Activated T-helper 1 cell treated with anti-CD3 and anti-CD28 coated beads, Interleukin-2, amount 50 U/mL, for 16 hours (primary cell): Measurements from ENCODE around the gene IGF2BP3.

Experiments used
- DNase-seq, 2 donors: peaks; one replicate each; pipeline ENCODE4 v3.0.0-alpha.2; 2020; ENCODE audit warnings: low read depth in 1 of 2, low spot score in 1 of 2

Gene IGF2BP3

GRCh38 chr7:23298885-23299769 is 171.2 kb downstream of the IGF2BP3 start, which contains the start of gene MALSU1:
Gene MALSU1 (plus strand): TSS chr7:23299339. CDS start chr7:23299353, 14 bp downstream.
- DNase-seq, result peak; percentile 91

- no peak for DNase-seq
Observed at GRCh38 chr7:23298141-23298881, 172.0 kb downstream of the IGF2BP3 start.

GRCh38 chr7:23295401-23295697 is 174.9 kb downstream of the IGF2BP3 start:
- DNase-seq, result no peak

GRCh38 chr7:23294549-23295400 is 175.5 kb downstream of the IGF2BP3 start:
- no peak for DNase-seq

- no peak for DNase-seq
Observed at GRCh38 chr7:23293500-23294073, 176.7 kb downstream of the IGF2BP3 start.

DNA sequence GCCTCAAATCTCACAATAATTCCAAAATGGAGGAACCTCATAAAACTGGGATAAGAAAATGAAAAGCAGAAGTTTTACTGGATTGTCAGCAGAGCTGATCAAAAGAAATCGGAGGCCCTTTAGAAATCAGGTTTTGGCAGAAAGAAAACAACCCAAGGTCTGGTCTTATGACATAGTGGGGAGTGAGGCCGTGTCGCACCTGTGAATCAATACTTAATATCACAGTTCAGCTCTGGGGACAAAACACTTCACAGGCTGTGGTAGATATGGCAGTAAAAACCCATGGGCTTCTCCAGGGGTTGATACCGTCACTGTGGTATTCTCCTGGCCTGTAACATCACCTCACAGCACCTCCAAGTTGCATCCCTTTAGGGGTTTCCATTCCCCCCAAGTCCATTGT is 177.7 kb downstream of the IGF2BP3 start:
- no peak for DNase-seq

DNA sequence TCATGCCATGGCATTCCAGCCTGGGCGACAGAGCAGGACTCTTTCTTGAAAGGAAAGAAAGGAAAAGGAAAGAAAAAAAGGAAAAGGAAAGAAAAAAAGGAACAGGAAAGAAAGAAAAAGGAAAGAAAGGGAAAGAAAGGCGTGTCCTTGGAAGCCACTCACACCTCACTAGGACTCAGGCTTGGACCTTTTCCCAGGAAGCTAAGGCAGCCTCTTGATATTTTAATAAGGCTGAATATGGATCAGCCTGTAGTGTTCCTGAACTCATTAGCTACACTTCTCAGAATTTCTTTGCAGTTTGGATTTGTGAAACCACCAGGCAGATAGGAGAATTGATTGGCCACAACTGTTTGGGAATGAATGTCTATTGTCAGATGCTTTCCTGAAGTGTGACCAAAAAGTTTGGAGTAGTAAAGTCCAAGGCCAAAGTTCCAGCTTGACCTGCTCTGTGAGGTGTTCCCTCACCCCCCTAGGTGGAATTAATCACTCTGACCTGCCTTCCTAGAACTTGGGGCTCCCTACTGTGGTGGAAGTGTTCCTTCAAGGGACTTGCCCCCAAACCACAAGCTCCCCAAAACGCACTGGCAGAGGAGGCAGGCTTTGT is 178.2 kb downstream of the IGF2BP3 start:
- no peak for DNase-seq

GRCh38 chr7:23290993-23291392 is 179.3 kb downstream of the IGF2BP3 start:
- DNase-seq, result no peak

DNA sequence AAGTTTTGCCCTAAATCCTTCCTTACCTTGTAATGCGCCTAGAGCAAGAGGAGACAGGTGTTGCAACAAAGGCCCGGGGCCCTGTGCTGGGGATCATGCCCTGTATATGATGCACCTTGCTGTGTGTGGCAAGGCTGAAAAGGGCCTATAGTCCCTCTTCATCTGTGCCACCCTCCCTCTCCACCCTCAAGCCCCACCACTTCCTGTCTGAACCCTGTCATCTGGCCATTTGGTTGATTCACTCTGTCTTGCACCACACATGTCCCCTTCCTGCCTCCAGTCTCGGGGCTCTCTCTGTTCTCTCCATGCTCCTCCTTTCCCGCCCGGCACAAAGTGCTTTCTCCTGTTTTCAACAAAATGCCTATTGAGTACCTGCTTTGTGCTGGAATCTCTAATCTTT is 182.7 kb downstream of the IGF2BP3 start:
- no peak for DNase-seq

DNA sequence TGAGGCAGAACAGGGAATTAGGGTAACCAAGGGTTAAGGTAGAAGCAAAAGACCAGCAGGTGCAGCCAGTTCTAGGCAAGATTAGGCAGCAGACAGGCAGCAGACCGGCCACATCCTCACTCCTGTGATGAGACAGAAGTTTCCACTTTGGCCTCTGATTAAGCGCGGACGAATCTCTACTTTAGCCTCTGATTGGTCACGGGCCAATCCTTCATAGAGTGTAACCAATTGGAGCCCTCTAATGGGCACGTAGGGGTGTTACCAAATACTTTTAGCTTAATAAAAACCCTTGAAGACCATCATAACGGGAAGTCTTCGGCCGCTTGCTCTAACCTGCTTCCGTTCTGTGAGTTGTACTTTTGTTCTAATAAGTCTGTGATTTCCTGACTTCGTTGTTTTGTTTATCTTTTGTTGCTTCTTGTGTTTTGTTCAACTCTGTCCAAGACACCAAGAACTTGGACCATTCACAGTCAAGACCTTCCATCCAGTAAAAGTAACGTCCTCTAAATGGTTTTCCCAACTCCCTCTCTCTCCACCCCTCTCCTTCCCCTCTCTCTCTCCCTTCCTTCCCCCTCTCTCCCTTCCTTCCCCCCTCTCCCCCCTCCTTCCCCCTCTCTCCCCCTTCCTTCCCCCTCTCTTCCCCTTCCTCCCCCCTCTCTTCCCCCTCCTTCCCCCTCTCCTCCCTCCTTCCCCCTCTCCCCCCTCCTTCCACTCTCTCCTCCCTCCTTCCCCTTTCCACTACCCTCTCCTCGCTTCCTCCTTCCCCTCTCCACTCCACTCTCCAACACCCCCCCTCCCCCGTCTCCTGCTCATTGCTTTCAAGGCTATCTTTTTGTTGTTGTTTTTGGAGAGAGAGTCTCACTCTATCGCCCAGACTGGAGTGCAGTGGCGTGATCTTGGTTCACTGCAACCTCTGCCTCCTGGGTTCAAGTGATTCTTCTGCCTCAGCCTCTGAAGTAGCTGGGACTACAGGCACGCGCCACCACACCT is 184.3 kb downstream of the IGF2BP3 start:
- DNase-seq, result no peak

DNA sequence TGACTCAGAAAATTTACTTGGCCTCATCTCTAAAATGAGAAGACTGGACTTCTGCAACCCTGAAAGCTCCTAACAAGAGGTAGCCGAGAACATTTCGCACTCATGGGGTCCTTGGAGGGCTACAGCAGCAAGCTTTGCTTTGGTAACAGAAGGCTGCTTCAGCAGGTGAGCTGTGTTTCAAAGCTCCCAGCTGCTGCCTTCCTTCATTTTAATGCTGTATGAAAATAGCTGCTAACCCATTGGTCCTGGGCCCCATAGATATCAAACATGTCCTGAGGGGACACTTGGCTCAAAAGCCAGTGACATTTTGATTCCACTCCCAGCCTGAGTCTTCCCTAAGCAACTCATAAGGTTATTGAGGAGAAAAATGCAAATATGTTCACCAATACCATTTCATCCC is 185.4 kb downstream of the IGF2BP3 start:
- no peak for DNase-seq

- DNase-seq, result no peak
Observed at GRCh38 chr7:23283086-23283485, 187.2 kb downstream of the IGF2BP3 start.

GRCh38 chr7:23279819-23280525 is 190.3 kb downstream of the IGF2BP3 start:
- DNase-seq, result no peak

DNA sequence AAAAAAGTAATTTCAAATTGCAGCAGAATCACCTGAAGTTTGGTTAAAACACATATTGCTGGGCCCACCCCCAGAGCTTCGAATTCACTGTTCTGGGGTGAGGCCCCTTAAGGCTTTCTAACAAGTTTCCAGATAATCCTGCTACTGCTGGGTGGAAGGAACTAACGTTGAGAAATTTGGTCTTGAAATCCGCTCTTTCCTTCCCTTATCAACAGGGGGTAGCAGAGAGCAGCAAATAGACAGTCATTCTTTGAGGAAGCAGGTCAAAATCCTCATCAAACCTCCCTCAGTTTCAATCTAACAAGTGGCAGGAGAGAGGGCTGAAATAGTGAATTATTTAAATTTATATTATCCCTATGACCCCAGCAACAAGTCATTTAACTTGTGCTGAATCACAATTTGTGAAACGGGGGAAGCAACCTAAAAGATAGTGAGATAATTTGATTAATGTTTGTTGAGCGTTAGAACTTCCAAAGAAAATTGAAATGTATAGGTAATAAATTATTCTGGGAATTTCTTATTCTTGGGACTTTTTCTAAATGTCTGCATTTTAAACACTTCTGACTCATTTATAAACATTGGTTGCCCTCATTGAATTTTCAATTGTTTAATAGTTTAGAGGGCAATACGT is 192.8 kb downstream of the IGF2BP3 start:
- no peak for DNase-seq

GRCh38 chr7:23276947-23277346 is 193.3 kb downstream of the IGF2BP3 start:
- no peak for DNase-seq

GRCh38 chr7:23276376-23276775 is 193.9 kb downstream of the IGF2BP3 start:
- DNase-seq, result no peak

GRCh38 chr7:23275912-23276311 is 194.4 kb downstream of the IGF2BP3 start:
- DNase-seq, result no peak

- peak; percentile 76 to 82 for DNase-seq
Observed at GRCh38 chr7:23273141-23273599, 197.1 kb downstream of the IGF2BP3 start.
